ENCODE data around the gene NATD1. TPM values are rescaled to one million over a fixed set of nuclear protein-coding genes. Genes with fewer than 3 reads are reported as not detected.
A peak's percentile ranks its signal among the peaks of the same experiment; 100 is the strongest.

The NATD1 gene
- total RNA-seq, result 1.6 TPM

- FAIRE-seq, result no peak
- peak; percentile 93 to 95 for DNase-seq (ENCODE audit: low spot score in 2 of 2)
These were observed at the start of gene NATD1 for GRCh38 chr17:21252796-21253645. Gene NATD1 (minus strand): TSS chr17:21253410. CDS start chr17:21253264, 146 bp downstream.

GRCh38 chr17:21301593-21302550, 48.7 kb upstream of the NATD1 start:
- no peak for DNase-seq (ENCODE audit: low spot score in 2 of 2)
- FAIRE-seq, result no peak

- FAIRE-seq (no peak), DNase-seq (ENCODE audit: low spot score in 2 of 2) (no peak)
These were observed 47.7 kb upstream of the NATD1 start for GRCh38 chr17:21300601-21301571.

- FAIRE-seq, result no peak
- no peak for DNase-seq (ENCODE audit: low spot score in 2 of 2)
These were observed 46.9 kb upstream of the NATD1 start for GRCh38 chr17:21299981-21300600.

- FAIRE-seq, result no peak
- DNase-seq (ENCODE audit: low spot score in 2 of 2), result no peak
These were observed 45.8 kb upstream of the NATD1 start for GRCh38 chr17:21298983-21299519.

- FAIRE-seq (no peak), DNase-seq (ENCODE audit: low spot score in 2 of 2) (no peak)
These were observed 45.1 kb upstream of the NATD1 start for GRCh38 chr17:21298056-21298982.

- DNase-seq (ENCODE audit: low spot score in 2 of 2) (no peak), FAIRE-seq (no peak)
These were observed 44.4 kb upstream of the NATD1 start for GRCh38 chr17:21297597-21297996.

- FAIRE-seq (no peak), DNase-seq (ENCODE audit: low spot score in 2 of 2) (no peak)
These were observed 43.9 kb upstream of the NATD1 start for GRCh38 chr17:21297026-21297520.

- DNase-seq (ENCODE audit: low spot score in 2 of 2) (no peak), FAIRE-seq (no peak)
These were observed 43.2 kb upstream of the NATD1 start for GRCh38 chr17:21296097-21297025.

GRCh38 chr17:21295036-21295952, 42.1 kb upstream of the NATD1 start:
- DNase-seq (ENCODE audit: low spot score in 2 of 2) (no peak), FAIRE-seq (no peak)

GRCh38 chr17:21294321-21295035, 41.3 kb upstream of the NATD1 start:
- no peak for FAIRE-seq
- DNase-seq (ENCODE audit: low spot score in 2 of 2), result no peak

- DNase-seq (ENCODE audit: low spot score in 2 of 2), result no peak
- no peak for FAIRE-seq
These were observed 40.6 kb upstream of the NATD1 start for GRCh38 chr17:21293831-21294210.

GRCh38 chr17:21292867-21293830, 39.9 kb upstream of the NATD1 start:
- FAIRE-seq, result no peak

GRCh38 chr17:21291862-21292261, 38.7 kb upstream of the NATD1 start:
- DNase-seq (ENCODE audit: low spot score in 2 of 2), result no peak
- no peak for FAIRE-seq

More at GRCh38 chr17:21292867-21293830, 39.9 kb upstream of the NATD1 start:
- no peak for DNase-seq (ENCODE audit: low spot score in 2 of 2)

All from frontal cortex (tissue), 4 donors.